CD4-positive, alpha-beta T cell (primary cell): ENCODE results near the gene RHOV. TPM values are rescaled to one million over a fixed set of nuclear protein-coding genes. Genes with fewer than 3 reads are reported as not detected.

Experiments used
- ATAC-seq: fragments of 200-7000 bp; cut with Tn5 transposase; one replicate; pipeline ENCODE4 v1.10.0; 2022; ENCODE audit warnings: mild to moderate bottlenecking; ENCODE audit not compliant: poor library complexity
- CTCF ChIA-PET: fragments of 350-600 bp; sonication (Branson Sonifier 250); formaldehyde crosslinking; loops from one replicate; lab custom pipeline; 2021; ENCODE audit warnings: antibody characterized with exemption, inconsistent platforms; lab: Charles Lee
- POLR2A ChIA-PET: fragments of 350-600 bp; sonication (Branson Sonifier 250); formaldehyde crosslinking; loops from one replicate; lab custom pipeline; 2021; ENCODE audit warnings: antibody characterized with exemption, inconsistent platforms; lab: Charles Lee
- DNase-seq, 14 experiments: peaks; one replicate each; pipeline ENCODE4 v3.0.0-alpha.2; 2013 to 2020; ENCODE audit warnings: mixed read lengths in 2 of 14
- H3K27ac ChIP-seq, 2 donors: one replicate each; pipeline versions ENCODE4 v1.5.1 to v1.7.0; 2013; ENCODE audit warnings: low read length in 2 of 2, low read depth in 1 of 2, mild to moderate bottlenecking in 1 of 2
- H3K27me3 ChIP-seq, 2 experiments: 1 replicate in 1 of 2; 2 replicates in 1 of 2; pipeline versions ENCODE4 v1.6.1 to v1.7.0; 2013; ENCODE audit warnings: low read length in 2 of 2, control low read depth in 1 of 2, mild to moderate bottlenecking in 1 of 2, moderate library complexity in 1 of 2; ENCODE audit not compliant: insufficient read depth in 2 of 2, control insufficient read depth in 1 of 2
- H3K36me3 ChIP-seq: one replicate; pipeline ENCODE4 v1.6.1; 2013; ENCODE audit warnings: low read length, control low read depth; ENCODE audit not compliant: insufficient read depth
- H3K4me1 ChIP-seq: one replicate; pipeline ENCODE4 v1.6.1; 2013; ENCODE audit warnings: low read length, control low read depth; ENCODE audit not compliant: insufficient read depth
- H3K4me3 ChIP-seq: one replicate; pipeline ENCODE4 v1.5.1; 2013; ENCODE audit warnings: mild to moderate bottlenecking, low read length, moderate library complexity
- H3K9me3 ChIP-seq, 2 experiments: 1 replicate in 1 of 2; 2 replicates in 1 of 2; pipeline versions ENCODE4 v1.6.1 to v1.7.0; 2013; ENCODE audit warnings: low read length in 2 of 2, mild to moderate bottlenecking in 2 of 2, control low read depth in 1 of 2, moderate library complexity in 1 of 2; ENCODE audit not compliant: control insufficient read depth in 1 of 2, insufficient read depth in 1 of 2
- H3K27ac Mint-ChIP-seq: one replicate; pipeline ENCODE4 v1.8.0; 2020; ENCODE audit warnings: mixed read lengths
- H3K27me3 Mint-ChIP-seq: one replicate; pipeline ENCODE4 v1.8.0; 2021; ENCODE audit warnings: mixed read lengths
- H3K36me3 Mint-ChIP-seq: one replicate; pipeline ENCODE4 v1.8.0; 2021; ENCODE audit warnings: low read depth, mixed read lengths
- H3K4me1 Mint-ChIP-seq: one replicate; pipeline ENCODE4 v1.8.0; 2021; ENCODE audit warnings: low read depth, mixed read lengths
- H3K4me3 Mint-ChIP-seq: one replicate; pipeline ENCODE4 v1.8.0; 2020; ENCODE audit warnings: mild to moderate bottlenecking, mixed read lengths
- H3K9me3 Mint-ChIP-seq: one replicate; pipeline ENCODE4 v1.8.0; 2020; ENCODE audit warnings: mixed read lengths
- intact Hi-C, 2 experiments: fragments of 100-400 bp; cut with DNase I in 1 of 2; cut with micrococcal nuclease in 1 of 2; formaldehyde crosslinking; loops; one replicate each; pipeline versions ENCODE4 v1.15.1 to v1.9.0; 2023 to 2025; cut with DNase I, micrococcal nuclease
- total RNA-seq, 174 experiments: library from RNA in 2 of 174; stranded (reverse) in 2 of 174; gene quantifications; one replicate each; pipeline ENCODE4 v1.2.3 and lab custom pipeline; 2021 to 2026
- TF ChIP-seq, protein P1 (sequence below): fragments of 200-600 bp; IDR thresholded peaks from one replicate; pipeline ENCODE4 v1.8.0; 2022; ENCODE audit warnings: antibody characterized with exemption, mild to moderate bottlenecking

RHOV gene
- total RNA-seq, 2 experiments from 2014 or later, result 0.36 TPM

- TF ChIP-seq, protein P1, sequence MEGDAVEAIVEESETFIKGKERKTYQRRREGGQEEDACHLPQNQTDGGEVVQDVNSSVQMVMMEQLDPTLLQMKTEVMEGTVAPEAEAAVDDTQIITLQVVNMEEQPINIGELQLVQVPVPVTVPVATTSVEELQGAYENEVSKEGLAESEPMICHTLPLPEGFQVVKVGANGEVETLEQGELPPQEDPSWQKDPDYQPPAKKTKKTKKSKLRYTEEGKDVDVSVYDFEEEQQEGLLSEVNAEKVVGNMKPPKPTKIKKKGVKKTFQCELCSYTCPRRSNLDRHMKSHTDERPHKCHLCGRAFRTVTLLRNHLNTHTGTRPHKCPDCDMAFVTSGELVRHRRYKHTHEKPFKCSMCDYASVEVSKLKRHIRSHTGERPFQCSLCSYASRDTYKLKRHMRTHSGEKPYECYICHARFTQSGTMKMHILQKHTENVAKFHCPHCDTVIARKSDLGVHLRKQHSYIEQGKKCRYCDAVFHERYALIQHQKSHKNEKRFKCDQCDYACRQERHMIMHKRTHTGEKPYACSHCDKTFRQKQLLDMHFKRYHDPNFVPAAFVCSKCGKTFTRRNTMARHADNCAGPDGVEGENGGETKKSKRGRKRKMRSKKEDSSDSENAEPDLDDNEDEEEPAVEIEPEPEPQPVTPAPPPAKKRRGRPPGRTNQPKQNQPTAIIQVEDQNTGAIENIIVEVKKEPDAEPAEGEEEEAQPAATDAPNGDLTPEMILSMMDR, result no peak
- Mint-ChIP-seq H3K4me3 (no peak overlapping the region), H3K27ac (no peak overlapping the region), H3K4me1 (peaks cover 5% of the 10 kb centered on the region), H3K27me3 (no peaks in the 10 kb centered on the region), H3K36me3 (no peaks in the 10 kb centered on the region), H3K9me3 (no peaks in the 10 kb centered on the region)
- Histone ChIP-seq H3K27me3 (no peaks in the 10 kb centered on the region), H3K4me3 (no peak overlapping the region), H3K36me3 (no peaks in the 10 kb centered on the region), H3K27ac (no peak overlapping the region), H3K4me1 (peaks cover 14% of the 10 kb centered on the region), H3K9me3 (peaks cover 0 to 6% of the 10 kb centered on the region in 2 experiments)
- CTCF ChIA-PET, result interaction anchor here (1.1 kb wide), 1 partner anchor 18 kb away, joined by 4 read pairs; the partner anchor contains the start of gene VPS18
- DNase-seq (no peak), ATAC-seq (no peak)
- intact Hi-C loops, result no loop called here
- POLR2A ChIA-PET, result interaction anchor here (1.2 kb wide), 1 partner anchor 181 kb away, joined by 3 read pairs; the partner anchor contains the start of gene RAD51
These were observed 2.1 kb upstream of the RHOV start for GRCh38 chr15:40875991-40876730.

DNA sequence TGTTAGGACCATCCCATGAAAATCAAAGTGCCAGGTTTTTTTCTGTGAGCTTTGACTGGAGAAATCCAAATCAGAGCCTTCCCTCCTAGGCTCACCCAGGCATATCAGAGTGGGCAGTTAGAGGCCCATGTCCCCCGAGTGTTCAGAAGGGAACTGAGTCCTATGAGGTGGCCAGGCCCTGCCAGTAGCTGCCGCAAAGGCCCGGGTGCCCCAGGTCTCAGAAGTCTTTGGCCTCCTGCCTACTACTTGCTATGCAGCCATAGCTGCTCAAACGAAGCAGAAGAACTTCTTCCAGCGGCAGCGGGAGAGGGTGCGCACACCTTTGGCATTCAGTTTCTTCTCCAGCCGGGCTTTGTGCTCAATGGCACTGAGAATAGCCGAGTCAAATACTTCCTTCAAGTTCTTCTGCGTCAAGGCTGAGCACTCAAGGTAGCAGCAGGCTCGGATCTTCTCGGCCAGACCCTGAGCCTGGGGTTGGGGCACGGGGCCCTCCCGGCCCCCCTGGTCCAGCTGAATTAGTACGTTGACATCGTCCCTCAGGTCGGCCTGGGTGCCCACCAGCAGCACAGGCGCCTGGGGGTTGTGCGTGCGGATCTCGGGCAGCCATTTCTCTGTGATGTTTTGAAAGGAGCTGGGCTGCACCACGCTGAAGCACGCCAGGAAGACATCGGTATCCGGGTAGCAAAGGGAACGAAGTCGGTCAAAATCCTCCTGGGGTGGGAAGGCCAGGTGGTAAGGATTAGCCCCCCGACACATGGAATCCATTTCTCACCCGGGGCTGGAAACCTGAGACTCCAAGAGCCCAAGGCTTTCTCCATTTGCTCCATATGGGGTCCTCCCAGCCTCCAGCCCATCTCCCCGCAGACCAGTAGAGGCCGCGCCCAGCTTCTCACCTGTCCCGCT lies 992 bp downstream of the RHOV start:
- Mint-ChIP-seq H3K36me3 (no peaks in the 10 kb centered on the region), H3K4me1 (peaks cover 5% of the 10 kb centered on the region), H3K9me3 (no peaks in the 10 kb centered on the region), H3K4me3 (peak overlapping the region; percentile 76), H3K27ac (no peak overlapping the region), H3K27me3 (no peaks in the 10 kb centered on the region)
- Histone ChIP-seq H3K27ac (no peak overlapping the region), H3K27me3 (no peaks in the 10 kb centered on the region), H3K36me3 (no peaks in the 10 kb centered on the region), H3K4me3 (peak overlapping the region; percentile 53), H3K9me3 (peaks cover 0 to 6% of the 10 kb centered on the region in 2 experiments), H3K4me1 (peaks cover 14% of the 10 kb centered on the region)
- TF ChIP-seq, protein P1, result no peak
- ATAC-seq (no peak), DNase-seq (no peak)
- ChIA-PET CTCF (interaction anchor here (1.2 to 2.9 kb wide), 6 partner anchors 10 to 31 kb away, joined by 3 to 31 read pairs (median 10); partner anchors contain the start of gene VPS18), POLR2A (interaction anchor here (1.1 to 1.6 kb wide), 3 partner anchors 14 to 34 kb away, joined by 3 to 10 read pairs (median 6); partner anchors contain the start of gene VPS18)
- intact Hi-C loops, result no loop called here
